Measurements from ENCODE around the gene SEC14L2.

Gene SEC14L2

DNA sequence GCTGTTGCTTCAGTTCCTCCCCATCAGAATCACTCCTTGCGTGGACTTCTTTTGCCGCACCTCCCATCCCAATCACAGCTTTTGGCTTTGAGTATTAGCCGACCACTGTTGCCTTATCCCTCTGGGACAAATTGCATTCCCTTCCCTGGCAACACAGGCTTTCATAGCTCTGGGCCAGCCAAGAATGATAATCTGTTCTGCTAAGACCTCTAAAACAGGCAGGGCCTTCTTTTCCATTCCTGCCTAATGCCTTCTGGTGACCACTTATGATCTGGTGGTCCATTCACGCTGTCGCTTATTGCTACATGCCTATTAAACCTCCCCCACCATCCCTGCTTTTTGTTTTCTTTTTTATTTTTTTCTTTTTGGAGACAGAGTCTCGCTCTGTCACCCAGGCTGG is 9.6 kb downstream of the SEC14L2 start:
- peaks cover 24% of the 10 kb centered on the region for H3K36me3 ChIP-seq (ENCODE audit: control insufficient read depth, insufficient read depth, low read length)

DNA sequence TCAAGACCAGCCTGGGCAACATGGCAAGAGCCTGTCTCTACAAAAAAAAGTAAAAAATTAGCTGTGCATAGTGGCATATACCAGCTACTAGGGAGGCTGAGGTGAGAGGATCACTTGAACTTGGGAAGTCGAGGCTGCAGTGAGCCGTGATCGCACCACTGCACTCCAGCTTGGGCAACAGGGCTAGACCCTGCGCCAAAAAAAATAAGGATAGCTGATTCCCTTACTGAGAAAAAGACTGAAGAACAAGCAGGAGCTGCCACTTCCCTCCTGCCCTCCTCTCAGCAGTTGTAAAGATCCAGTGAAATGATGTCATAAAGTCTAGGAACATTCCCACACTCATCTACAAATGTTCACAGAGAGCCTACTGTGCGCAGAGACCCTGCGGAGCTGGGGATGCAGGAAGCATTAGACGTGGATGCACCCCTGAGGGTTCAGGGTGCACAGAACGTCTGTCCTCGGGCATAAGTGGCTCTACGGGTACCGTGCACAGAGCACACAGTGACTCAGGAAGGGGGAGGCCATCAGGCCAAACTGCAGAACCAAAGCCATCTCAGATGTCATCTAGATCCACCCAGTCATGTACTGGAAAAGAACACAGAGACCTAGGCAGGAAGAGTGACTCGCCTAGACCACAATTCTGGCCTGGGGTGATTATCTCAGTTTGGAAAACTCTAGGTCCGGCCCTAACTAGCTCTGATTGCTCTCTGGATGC is 11.7 kb downstream of the SEC14L2 start:
- H3K4me3 ChIP-seq (ENCODE audit: low read depth, low read length): no peak overlapping the region
- H3K27ac ChIP-seq (ENCODE audit: low read depth, low read length): no peak overlapping the region
- H3K9ac ChIP-seq (ENCODE audit: low read length): no peak overlapping the region

More for the DNA sequence above, 9.6 kb downstream of the SEC14L2 start:
- H3K4me3 ChIP-seq (ENCODE audit: low read depth, low read length): no peak overlapping the region
- H3K27ac ChIP-seq (ENCODE audit: low read depth, low read length): no peak overlapping the region
- no peaks in the 10 kb centered on the region for H3K27me3 ChIP-seq (ENCODE audit: control insufficient read depth, insufficient read depth, low read length)
- no peak overlapping the region for H3K9ac ChIP-seq (ENCODE audit: low read length)
- no peaks in the 10 kb centered on the region for H3K9me3 ChIP-seq (ENCODE audit: control insufficient read depth, insufficient read depth, low read depth, low read length)
- H3K4me1 ChIP-seq (ENCODE audit: control insufficient read depth, insufficient read depth, low read length): peaks cover 9% of the 10 kb centered on the region

DNA sequence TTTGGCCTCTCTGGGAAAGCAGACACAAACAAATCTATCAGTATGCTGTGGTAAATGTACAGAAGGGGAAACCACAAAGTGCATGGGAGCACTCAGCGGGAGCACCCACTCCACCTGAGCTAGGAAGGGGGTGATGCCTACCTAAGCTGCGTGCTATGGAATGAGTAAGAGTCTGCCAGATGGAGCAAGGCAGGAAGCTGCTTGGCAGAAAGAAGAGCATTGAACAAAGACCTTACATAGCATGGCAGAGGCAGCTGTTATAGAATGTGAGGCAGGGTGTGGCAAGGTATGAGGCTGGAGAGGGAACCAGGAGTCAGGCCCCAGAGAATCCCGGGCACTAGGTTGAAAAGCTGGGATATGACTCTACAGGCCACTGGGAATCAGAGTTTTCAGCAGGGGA is 15.0 kb downstream of the SEC14L2 start:
- Histone ChIP-seq H3K4me3 (ENCODE audit: low read depth, low read length) (no peak overlapping the region), H3K27ac (ENCODE audit: low read depth, low read length) (no peak overlapping the region), H3K36me3 (ENCODE audit: control insufficient read depth, insufficient read depth, low read length) (peaks cover 46% of the 10 kb centered on the region), H3K9me3 (ENCODE audit: control insufficient read depth, insufficient read depth, low read depth, low read length) (no peaks in the 10 kb centered on the region), H3K4me1 (ENCODE audit: control insufficient read depth, insufficient read depth, low read length) (no peaks in the 10 kb centered on the region), H3K27me3 (ENCODE audit: control insufficient read depth, insufficient read depth, low read length) (no peaks in the 10 kb centered on the region), H3K9ac (ENCODE audit: low read length) (no peak overlapping the region)

More for the DNA sequence above, 11.7 kb downstream of the SEC14L2 start:
- H3K36me3 ChIP-seq (ENCODE audit: control insufficient read depth, insufficient read depth, low read length): peaks cover 30% of the 10 kb centered on the region
- H3K9me3 ChIP-seq (ENCODE audit: control insufficient read depth, insufficient read depth, low read depth, low read length): no peaks in the 10 kb centered on the region
- H3K27me3 ChIP-seq (ENCODE audit: control insufficient read depth, insufficient read depth, low read length): no peaks in the 10 kb centered on the region
- no peaks in the 10 kb centered on the region for H3K4me1 ChIP-seq (ENCODE audit: control insufficient read depth, insufficient read depth, low read length)

DNA sequence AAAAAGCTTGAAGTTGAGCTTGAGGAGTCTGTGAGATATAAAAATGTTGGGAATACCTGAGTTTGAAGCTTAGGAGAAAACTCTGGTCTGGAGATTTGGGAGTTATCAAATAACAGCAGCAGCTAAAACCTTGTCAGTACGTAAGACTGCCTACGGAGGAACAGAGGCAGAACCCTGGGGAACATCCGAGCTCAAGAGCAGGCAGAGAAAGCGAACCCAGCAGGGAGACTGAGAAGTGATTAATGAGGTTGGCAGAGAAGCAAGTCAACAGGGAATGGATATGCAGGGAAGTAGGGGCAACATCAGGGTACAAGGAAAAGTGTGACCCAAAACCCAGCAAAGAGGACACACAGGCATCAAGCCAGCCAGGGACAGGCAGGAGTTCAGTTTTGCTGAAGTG is 16.2 kb downstream of the SEC14L2 start:
- Histone ChIP-seq H3K9ac (ENCODE audit: low read length) (no peak overlapping the region), H3K27ac (ENCODE audit: low read depth, low read length) (no peak overlapping the region), H3K4me1 (ENCODE audit: control insufficient read depth, insufficient read depth, low read length) (no peaks in the 10 kb centered on the region), H3K36me3 (ENCODE audit: control insufficient read depth, insufficient read depth, low read length) (peaks cover 49% of the 10 kb centered on the region), H3K9me3 (ENCODE audit: control insufficient read depth, insufficient read depth, low read depth, low read length) (no peaks in the 10 kb centered on the region), H3K4me3 (ENCODE audit: low read depth, low read length) (no peak overlapping the region), H3K27me3 (ENCODE audit: control insufficient read depth, insufficient read depth, low read length) (no peaks in the 10 kb centered on the region)

DNA sequence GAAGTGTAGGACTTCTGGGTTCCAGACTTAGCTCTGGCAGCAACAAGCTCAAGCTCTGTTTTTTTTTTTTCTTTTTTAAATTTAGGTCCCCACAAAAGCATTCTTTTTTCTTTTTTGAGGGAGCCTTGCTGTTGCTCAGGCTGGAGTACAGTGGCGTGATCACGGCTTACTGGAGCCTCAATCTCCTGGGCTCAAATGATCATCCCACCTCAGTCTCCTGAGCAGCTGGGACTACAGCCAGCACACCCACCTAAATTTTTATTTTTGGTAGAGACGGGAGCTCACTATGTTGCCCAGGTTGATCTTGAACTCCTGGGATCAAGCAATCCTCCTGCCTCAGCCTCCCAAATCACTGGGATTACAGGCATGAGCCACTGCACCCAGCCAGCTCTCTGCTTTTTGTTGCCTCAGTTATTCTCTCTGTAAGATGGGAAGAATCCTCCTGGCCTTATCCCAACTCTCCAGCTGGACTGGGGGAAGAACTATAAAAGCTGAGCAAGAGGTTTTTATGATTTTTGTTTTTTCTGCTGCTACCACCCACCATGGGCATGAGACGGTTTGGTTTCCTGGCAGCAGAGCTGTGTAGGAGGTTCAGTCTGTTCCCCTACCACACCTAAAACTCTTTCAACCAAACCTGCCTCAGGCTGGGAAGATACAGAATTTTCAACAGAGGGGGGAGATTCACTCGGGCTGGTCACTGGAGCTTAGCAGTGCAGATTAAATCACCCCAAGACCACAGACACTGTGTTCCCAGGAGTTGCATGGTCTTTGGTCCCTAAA is 17.1 kb downstream of the SEC14L2 start:
- H3K27ac ChIP-seq (ENCODE audit: low read depth, low read length): no peak overlapping the region
- no peaks in the 10 kb centered on the region for H3K9me3 ChIP-seq (ENCODE audit: control insufficient read depth, insufficient read depth, low read depth, low read length)
- no peak overlapping the region for H3K4me3 ChIP-seq (ENCODE audit: low read depth, low read length)
- H3K36me3 ChIP-seq (ENCODE audit: control insufficient read depth, insufficient read depth, low read length): peaks cover 52% of the 10 kb centered on the region
- no peaks in the 10 kb centered on the region for H3K27me3 ChIP-seq (ENCODE audit: control insufficient read depth, insufficient read depth, low read length)
- no peaks in the 10 kb centered on the region for H3K4me1 ChIP-seq (ENCODE audit: control insufficient read depth, insufficient read depth, low read length)
- no peak overlapping the region for H3K9ac ChIP-seq (ENCODE audit: low read length)

DNA sequence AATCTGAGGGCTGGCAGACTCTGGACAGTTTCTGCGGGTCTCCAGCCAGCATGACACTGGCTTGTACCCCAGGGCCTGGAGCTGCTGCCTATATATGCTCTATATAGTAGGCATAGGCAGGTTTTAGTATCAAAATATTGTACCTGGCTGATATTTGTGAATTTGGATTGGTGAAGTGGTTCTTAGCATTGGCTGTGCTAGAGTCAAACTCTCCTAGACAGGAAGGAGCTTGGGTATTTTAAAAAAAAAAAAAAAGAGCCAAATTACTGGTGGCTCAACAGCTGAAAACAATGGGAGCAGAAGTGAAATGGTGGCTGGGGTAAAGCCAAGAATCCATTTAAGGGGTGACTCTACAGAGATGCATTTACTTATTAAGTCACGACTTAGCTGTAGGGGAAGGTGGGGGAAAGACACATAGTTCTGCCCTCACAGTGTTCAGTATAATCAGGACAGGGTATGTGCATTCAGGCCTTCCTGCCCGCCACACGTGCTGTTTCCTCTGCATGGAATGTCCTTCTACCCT is 17.8 kb downstream of the SEC14L2 start:
- Histone ChIP-seq H3K27me3 (ENCODE audit: control insufficient read depth, insufficient read depth, low read length) (no peaks in the 10 kb centered on the region), H3K4me3 (ENCODE audit: low read depth, low read length) (no peak overlapping the region), H3K27ac (ENCODE audit: low read depth, low read length) (no peak overlapping the region), H3K36me3 (ENCODE audit: control insufficient read depth, insufficient read depth, low read length) (peaks cover 51% of the 10 kb centered on the region), H3K9ac (ENCODE audit: low read length) (no peak overlapping the region), H3K9me3 (ENCODE audit: control insufficient read depth, insufficient read depth, low read depth, low read length) (no peaks in the 10 kb centered on the region), H3K4me1 (ENCODE audit: control insufficient read depth, insufficient read depth, low read length) (no peaks in the 10 kb centered on the region)

DNA sequence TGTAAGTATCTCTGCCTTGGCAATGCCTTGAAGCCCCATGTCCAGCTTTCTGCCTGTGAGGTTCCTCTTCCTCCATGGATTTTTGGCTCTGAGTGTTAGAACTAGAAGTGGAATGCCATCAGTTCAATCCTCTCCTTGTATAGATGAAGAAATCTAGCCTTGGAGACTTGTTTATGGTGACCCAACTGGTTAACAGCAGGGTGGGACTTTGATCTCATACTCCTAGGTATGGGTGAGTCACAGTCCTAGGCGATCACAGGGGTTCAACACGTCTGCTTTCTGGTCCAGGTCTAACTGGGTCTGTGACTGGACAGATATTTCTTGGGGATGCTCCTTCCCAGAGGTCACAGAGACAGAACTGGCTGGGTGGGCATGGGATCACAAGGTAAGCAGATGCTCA is 19.6 kb downstream of the SEC14L2 start:
- H3K27ac ChIP-seq (ENCODE audit: low read depth, low read length): no peak overlapping the region
- H3K4me1 ChIP-seq (ENCODE audit: control insufficient read depth, insufficient read depth, low read length): peaks cover 3% of the 10 kb centered on the region; the same call in 1 of the 2 replicates
- H3K4me3 ChIP-seq (ENCODE audit: low read depth, low read length): no peak overlapping the region
- H3K27me3 ChIP-seq (ENCODE audit: control insufficient read depth, insufficient read depth, low read length): no peaks in the 10 kb centered on the region
- H3K9me3 ChIP-seq (ENCODE audit: control insufficient read depth, insufficient read depth, low read depth, low read length): no peaks in the 10 kb centered on the region
- peaks cover 54% of the 10 kb centered on the region for H3K36me3 ChIP-seq (ENCODE audit: control insufficient read depth, insufficient read depth, low read length)
- H3K9ac ChIP-seq (ENCODE audit: low read length): no peak overlapping the region

DNA sequence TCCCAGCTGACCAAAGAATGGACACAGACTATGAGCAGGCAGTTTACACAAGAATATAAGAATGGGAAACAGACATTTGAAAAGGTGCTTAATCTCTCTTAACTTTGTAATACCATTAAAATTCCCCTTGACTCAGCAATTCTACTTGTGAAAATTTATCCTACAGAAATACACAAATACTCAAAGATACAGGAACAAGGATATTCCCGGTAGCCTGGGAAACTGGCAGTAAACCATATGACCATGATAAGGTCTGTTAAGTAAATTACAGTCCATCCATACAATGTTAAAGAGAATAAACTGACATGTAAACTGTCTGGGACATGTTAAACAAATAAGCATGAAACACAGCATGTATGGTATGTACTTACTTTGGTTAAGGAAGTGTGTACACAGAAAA is 20.0 kb downstream of the SEC14L2 start:
- no peaks in the 10 kb centered on the region for H3K27me3 ChIP-seq (ENCODE audit: control insufficient read depth, insufficient read depth, low read length)
- H3K4me1 ChIP-seq (ENCODE audit: control insufficient read depth, insufficient read depth, low read length): peaks cover 7% of the 10 kb centered on the region; the same call in 1 of the 2 replicates
- H3K36me3 ChIP-seq (ENCODE audit: control insufficient read depth, insufficient read depth, low read length): peaks cover 56% of the 10 kb centered on the region
- no peak overlapping the region for H3K4me3 ChIP-seq (ENCODE audit: low read depth, low read length)
- H3K27ac ChIP-seq (ENCODE audit: low read depth, low read length): no peak overlapping the region
- no peak overlapping the region for H3K9ac ChIP-seq (ENCODE audit: low read length)
- no peaks in the 10 kb centered on the region for H3K9me3 ChIP-seq (ENCODE audit: control insufficient read depth, insufficient read depth, low read depth, low read length)

DNA sequence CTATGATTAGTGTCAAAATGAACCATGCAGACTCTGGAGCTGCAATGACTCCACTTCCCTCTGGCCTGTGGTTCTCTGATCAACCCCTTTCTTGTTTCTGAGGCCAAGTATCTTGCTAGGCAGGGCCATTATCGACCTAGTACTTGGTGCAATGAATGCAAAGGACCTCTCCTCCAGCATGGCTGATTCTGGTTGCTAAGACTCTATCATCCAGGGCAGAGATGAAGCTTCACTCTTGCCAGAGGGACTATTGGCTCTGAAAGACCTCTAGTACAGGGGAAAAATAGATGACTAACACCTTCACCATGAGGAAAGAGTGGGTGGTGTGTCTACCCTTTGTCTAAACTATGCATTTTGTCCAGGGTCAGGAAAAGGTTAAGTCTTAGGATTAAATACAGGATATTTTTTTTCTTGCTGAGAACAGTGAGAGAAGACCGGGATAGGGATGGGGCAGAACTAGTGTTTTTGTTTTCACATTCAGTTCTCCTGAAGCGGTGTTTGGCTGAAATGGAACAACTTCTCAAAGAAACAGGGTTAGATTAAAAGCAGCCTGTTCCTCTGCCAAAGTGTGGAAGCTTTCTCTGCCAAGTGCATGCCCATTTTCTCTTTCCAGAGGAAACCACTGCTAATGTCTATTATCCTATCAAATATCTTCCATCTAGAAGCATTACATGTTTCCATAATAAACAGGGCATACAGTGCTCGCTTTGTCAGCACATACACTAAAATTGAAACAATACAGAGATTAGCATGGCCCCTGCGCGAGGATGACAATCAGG is 23.7 kb downstream of the SEC14L2 start:
- Histone ChIP-seq H3K36me3 (ENCODE audit: control insufficient read depth, insufficient read depth, low read length) (peaks cover 47% of the 10 kb centered on the region), H3K27me3 (ENCODE audit: control insufficient read depth, insufficient read depth, low read length) (no peaks in the 10 kb centered on the region), H3K9me3 (ENCODE audit: control insufficient read depth, insufficient read depth, low read depth, low read length) (no peaks in the 10 kb centered on the region), H3K27ac (ENCODE audit: low read depth, low read length) (no peak overlapping the region), H3K9ac (ENCODE audit: low read length) (no peak overlapping the region), H3K4me1 (ENCODE audit: control insufficient read depth, insufficient read depth, low read length) (peaks cover 24% of the 10 kb centered on the region), H3K4me3 (ENCODE audit: low read depth, low read length) (no peak overlapping the region)

DNA sequence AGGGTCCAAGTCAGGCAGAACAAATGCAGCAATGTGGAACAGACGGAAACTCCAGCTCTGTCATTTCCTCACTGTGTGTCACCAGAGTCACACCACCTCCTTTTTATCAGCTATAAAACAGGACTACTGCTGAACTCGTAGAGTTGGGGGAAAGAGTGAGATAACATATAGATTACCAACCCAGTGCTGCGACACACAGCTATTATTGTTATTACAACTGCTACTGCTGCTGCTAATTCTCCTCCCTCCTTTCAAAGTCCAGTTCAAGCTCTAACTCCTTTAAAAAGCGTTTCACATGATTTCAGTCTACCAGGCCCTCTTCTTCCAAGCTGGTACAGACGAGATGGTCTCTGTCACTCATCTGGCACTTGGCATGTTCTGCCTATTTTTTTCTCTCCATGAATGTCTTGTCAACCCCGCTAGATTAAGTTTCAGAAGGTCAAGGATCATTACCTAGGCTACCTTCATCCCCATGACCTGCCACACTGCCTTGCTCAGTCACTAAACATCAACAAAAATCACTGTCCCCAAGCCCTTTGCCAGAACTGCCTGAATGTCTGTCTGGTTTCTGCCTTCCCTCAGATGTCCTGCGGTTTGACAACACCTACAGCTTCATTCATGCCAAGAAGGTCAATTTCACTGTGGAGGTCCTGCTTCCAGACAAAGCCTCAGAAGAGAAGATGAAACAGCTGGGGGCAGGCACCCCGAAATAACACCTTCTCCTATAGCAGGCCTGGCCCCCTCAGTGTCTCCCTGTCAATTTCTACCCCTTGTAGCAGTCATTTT is 25.1 kb downstream of the SEC14L2 start:
- H3K36me3 ChIP-seq (ENCODE audit: control insufficient read depth, insufficient read depth, low read length): peaks cover 33% of the 10 kb centered on the region
- peak overlapping the region; percentile 96; the same call in 1 of the 2 replicates for H3K27ac ChIP-seq (ENCODE audit: low read depth, low read length)

More for the DNA sequence above, 25.1 kb downstream of the SEC14L2 start:
- peaks cover 28% of the 10 kb centered on the region for H3K4me1 ChIP-seq (ENCODE audit: control insufficient read depth, insufficient read depth, low read length)
- peak overlapping the region; percentile 81 for H3K4me3 ChIP-seq (ENCODE audit: low read depth, low read length)
- H3K9me3 ChIP-seq (ENCODE audit: control insufficient read depth, insufficient read depth, low read depth, low read length): no peaks in the 10 kb centered on the region
- H3K27me3 ChIP-seq (ENCODE audit: control insufficient read depth, insufficient read depth, low read length): no peaks in the 10 kb centered on the region
- H3K9ac ChIP-seq (ENCODE audit: low read length): peak overlapping the region; percentile 96

Measured in HUES6 (cell line).